MM.1S (cell line): ENCODE results near the gene TIMM44.

Experiments used
- DNase-seq: peaks from one replicate; pipeline ENCODE4 v3.0.0-alpha.2; 2015
- H2AFZ ChIP-seq: fragments of 300-600 bp; sonication (generic); 2 replicates; pipeline ENCODE4 v1.6.0; 2016; ENCODE audit warnings: antibody characterized with exemption, low read length
- H3F3A ChIP-seq: fragments of 300-600 bp; sonication (generic); 2 replicates; pipeline ENCODE4 v1.6.1; 2016; ENCODE audit warnings: mild to moderate bottlenecking, antibody characterized with exemption, low read length, moderate library complexity, mixed read lengths; ENCODE audit not compliant: insufficient read depth
- H3K27ac ChIP-seq: fragments of 300-600 bp; sonication (generic); 2 replicates; pipeline ENCODE4 v1.5.1; 2016; ENCODE audit warnings: mild to moderate bottlenecking, low read length
- H3K27me3 ChIP-seq: fragments of 300-600 bp; sonication (generic); replicated peaks from 2 replicates; pipeline ENCODE4 v1.6.0; 2016; ENCODE audit warnings: low read length; ENCODE audit not compliant: insufficient read depth
- H3K36me3 ChIP-seq: fragments of 300-600 bp; sonication (generic); replicated peaks from 2 replicates; pipeline ENCODE4 v1.6.1; 2016; ENCODE audit warnings: mild to moderate bottlenecking, low read length, mixed read lengths; ENCODE audit not compliant: insufficient read depth
- H3K4me1 ChIP-seq: fragments of 300-600 bp; sonication (generic); 2 replicates; pipeline ENCODE4 v1.6.1; 2016; ENCODE audit warnings: low read length, mixed read lengths
- H3K4me2 ChIP-seq: fragments of 300-600 bp; sonication (generic); 2 replicates; pipeline ENCODE4 v1.6.0; 2016; ENCODE audit warnings: low read depth, low read length
- H3K4me3 ChIP-seq: fragments of 300-600 bp; sonication (generic); 2 replicates; pipeline ENCODE4 v1.5.1; 2016; ENCODE audit warnings: low read length, mixed read lengths
- H3K79me2 ChIP-seq: fragments of 300-600 bp; sonication (generic); 2 replicates; pipeline ENCODE4 v1.6.1; 2016; ENCODE audit warnings: mixed run types, low read length, mixed read lengths
- H3K9ac ChIP-seq: fragments of 300-600 bp; sonication (generic); 2 replicates; pipeline ENCODE4 v1.6.1; 2016; ENCODE audit warnings: low read length, mixed read lengths
- H3K9me2 ChIP-seq: fragments of 300-600 bp; sonication (generic); replicated peaks from 2 replicates; pipeline ENCODE4 v1.6.1; 2016; ENCODE audit warnings: mild to moderate bottlenecking, low read length, mixed read lengths; ENCODE audit not compliant: insufficient read depth
- H3K9me3 ChIP-seq: fragments of 300-600 bp; sonication (generic); replicated peaks from 2 replicates; pipeline ENCODE4 v1.6.1; 2016; ENCODE audit warnings: mild to moderate bottlenecking, low read length, mixed read lengths; ENCODE audit not compliant: insufficient read depth
- H4K20me1 ChIP-seq: fragments of 300-600 bp; sonication (generic); 2 replicates; pipeline ENCODE4 v1.6.1; 2016; ENCODE audit warnings: mild to moderate bottlenecking, low read length, moderate library complexity, mixed read lengths; ENCODE audit not compliant: insufficient read depth
- CTCF ChIP-seq: fragments of 300-600 bp; sonication (generic); IDR thresholded peaks from 2 replicates; pipeline ENCODE4 v1.5.1; 2016; ENCODE audit warnings: antibody characterized with exemption, low read length, mixed read lengths
- EZH2 ChIP-seq: fragments of 300-600 bp; sonication (generic); optimal IDR thresholded peaks from 2 replicates; pipeline ENCODE3; 2017; ENCODE audit warnings: low read depth, mild to moderate bottlenecking, antibody characterized with exemption, low read length, mixed read lengths
- EZH2phosphoT487 ChIP-seq: fragments of 300-600 bp; sonication (generic); IDR thresholded peaks from 2 replicates; pipeline ENCODE4 v1.6.1; 2018; ENCODE audit warnings: antibody characterized with exemption, low read length

Gene TIMM44

GRCh38 chr19:7987114-7987768, 43.8 kb upstream of the TIMM44 start:
- no peak overlapping the region for H3K9ac ChIP-seq
- TF ChIP-seq CTCF, result no peak
- no peaks in the 10 kb centered on the region for H3K9me3 ChIP-seq
- H3K36me3 ChIP-seq, result 0 out of 2 replicates have a peak, but pooled peaks cover 13% of the 10 kb centered on the region
- no peak overlapping the region for H3K4me3 ChIP-seq
- no peak overlapping the region for H2AFZ ChIP-seq
- H3K27ac ChIP-seq, result no peak overlapping the region
- no peaks in the 10 kb centered on the region for H3K4me1 ChIP-seq
- DNase-seq, result no peak
- no peaks in the 10 kb centered on the region for H3F3A ChIP-seq
- no peaks in the 10 kb centered on the region for H3K9me2 ChIP-seq
- H3K27me3 ChIP-seq, result no peaks in the 10 kb centered on the region
- H3K79me2 ChIP-seq, result peaks cover 96% of the 10 kb centered on the region
- peaks cover 21% of the 10 kb centered on the region; the same call in 1 of the 2 replicates for H4K20me1 ChIP-seq
- H3K4me2 ChIP-seq, result no peak overlapping the region

DNA sequence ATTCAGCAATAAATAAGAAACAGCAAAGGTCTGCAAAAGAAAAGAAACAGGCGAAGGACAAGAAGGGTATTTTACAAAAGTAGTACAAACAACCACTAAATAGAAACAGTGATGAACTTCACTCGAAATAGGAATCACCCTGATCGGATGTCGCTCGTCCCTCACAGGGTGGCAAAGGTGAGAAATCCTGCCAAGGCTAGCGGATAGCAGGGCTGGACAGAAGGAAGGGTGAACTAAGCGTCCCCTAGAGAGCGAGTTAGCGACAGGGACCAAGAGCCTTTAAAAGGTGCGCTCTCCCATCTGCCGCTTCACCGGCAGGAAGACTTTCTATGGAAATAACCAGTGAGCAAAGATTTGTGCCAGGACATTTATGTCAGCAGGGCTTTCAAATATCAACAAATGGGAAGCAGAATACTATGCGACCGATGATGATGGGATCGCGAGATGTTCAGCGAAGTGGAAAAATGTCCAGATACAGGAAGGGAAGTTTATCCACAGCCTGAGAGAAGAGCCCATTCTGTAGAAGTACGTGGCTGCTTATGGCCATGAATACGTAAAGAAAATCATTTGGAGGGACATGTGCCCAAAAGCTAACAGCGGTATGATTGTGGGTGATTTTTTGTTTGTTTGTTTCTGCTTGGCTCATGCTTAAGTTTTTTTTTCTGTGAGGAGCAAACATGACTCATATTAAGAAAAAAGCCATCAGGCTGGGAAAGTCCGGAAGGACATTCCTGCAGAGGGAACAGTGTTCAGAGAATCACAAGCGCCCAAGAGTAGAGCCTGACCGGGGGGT, 43.1 kb upstream of the TIMM44 start:
- H3K4me2 ChIP-seq, result no peak overlapping the region

GRCh38 chr19:7985481-7985911, 42.0 kb upstream of the TIMM44 start:
- Histone ChIP-seq H3K9me3 (no peaks in the 10 kb centered on the region), H3K36me3 (peaks cover 7% of the 10 kb centered on the region; the same call in 1 of the 2 replicates), H3K27ac (no peak overlapping the region), H2AFZ (no peak overlapping the region), H3K79me2 (peaks cover 90% of the 10 kb centered on the region), H3K9me2 (no peaks in the 10 kb centered on the region), H3K4me3 (no peak overlapping the region), H3F3A (no peaks in the 10 kb centered on the region), H4K20me1 (peaks cover 21% of the 10 kb centered on the region; the same call in 1 of the 2 replicates), H3K4me1 (no peaks in the 10 kb centered on the region), H3K27me3 (no peaks in the 10 kb centered on the region), H3K4me2 (no peak overlapping the region), H3K9ac (no peak overlapping the region)
- TF ChIP-seq CTCF (no peak), EZH2phosphoT487 (no peak), EZH2 (no peak)
- DNase-seq, result no peak

More for the DNA sequence above, 43.1 kb upstream of the TIMM44 start:
- Histone ChIP-seq H4K20me1 (peaks cover 21% of the 10 kb centered on the region; the same call in 1 of the 2 replicates), H3K9me3 (no peaks in the 10 kb centered on the region), H3K4me3 (no peak overlapping the region), H3K27ac (no peak overlapping the region), H3K27me3 (no peaks in the 10 kb centered on the region), H3K4me1 (no peaks in the 10 kb centered on the region), H3K79me2 (peaks cover 95% of the 10 kb centered on the region), H2AFZ (no peak overlapping the region), H3K9ac (no peak overlapping the region), H3K36me3 (0 out of 2 replicates have a peak, but pooled peaks cover 13% of the 10 kb centered on the region), H3K9me2 (no peaks in the 10 kb centered on the region), H3F3A (no peaks in the 10 kb centered on the region)
- TF ChIP-seq CTCF (no peak), EZH2phosphoT487 (no peak), EZH2 (no peak)
- no peak for DNase-seq
